ENCODE data around the gene SMU1.

The SMU1 gene

GRCh38 chr9:33040792-33041431 lies 35.6 kb downstream of the SMU1 start:
- H3K36me3 ChIP-seq = peaks cover 61% of the 10 kb centered on the region
- H3K27ac ChIP-seq = no peak overlapping the region
- no peak for TF ChIP-seq Cebpa-rat (IDR thresholded peaks at IDR 0.05)
- H3K4me3 ChIP-seq = no peak overlapping the region
- no peaks in the 10 kb centered on the region for H3K27me3 ChIP-seq
- H4K20me1 ChIP-seq = peaks cover 48% of the 10 kb centered on the region
- no peak overlapping the region for H3K4me2 ChIP-seq
- no peaks in the 10 kb centered on the region for H3K9me3 ChIP-seq
- peaks cover 16% of the 10 kb centered on the region for H3K4me1 ChIP-seq
- H3K9ac ChIP-seq = no peak overlapping the region

- Histone ChIP-seq H3K36me3 (peaks cover 100% of the 10 kb centered on the region), H3K9ac (no peak overlapping the region), H3K27me3 (no peaks in the 10 kb centered on the region), H3K9me3 (no peaks in the 10 kb centered on the region), H4K20me1 (peaks cover 100% of the 10 kb centered on the region), H3K27ac (no peak overlapping the region), H3K4me2 (no peak overlapping the region), H3K4me3 (no peak overlapping the region), H3K4me1 (peaks cover 15% of the 10 kb centered on the region)
- TF ChIP-seq Cebpa-rat (IDR thresholded peaks at IDR 0.05) = no peak
Observed at GRCh38 chr9:33032865-33033264, 43.6 kb downstream of the SMU1 start.

GRCh38 chr9:33032292-33032691 lies 44.2 kb downstream of the SMU1 start:
- no peak overlapping the region for H3K4me2 ChIP-seq
- H3K4me1 ChIP-seq = peaks cover 21% of the 10 kb centered on the region
- H3K9ac ChIP-seq = no peak overlapping the region
- H3K36me3 ChIP-seq = peaks cover 100% of the 10 kb centered on the region
- H3K4me3 ChIP-seq = no peak overlapping the region
- H3K27ac ChIP-seq = no peak overlapping the region
- H4K20me1 ChIP-seq = peaks cover 100% of the 10 kb centered on the region
- no peaks in the 10 kb centered on the region for H3K9me3 ChIP-seq
- no peaks in the 10 kb centered on the region for H3K27me3 ChIP-seq
- TF ChIP-seq Cebpa-rat (IDR thresholded peaks at IDR 0.05) = no peak

- Histone ChIP-seq H4K20me1 (peaks cover 98% of the 10 kb centered on the region), H3K9me3 (no peaks in the 10 kb centered on the region), H3K27ac (no peak overlapping the region), H3K4me2 (no peak overlapping the region), H3K4me1 (peaks cover 34% of the 10 kb centered on the region), H3K27me3 (no peaks in the 10 kb centered on the region), H3K4me3 (no peak overlapping the region), H3K36me3 (peaks cover 90% of the 10 kb centered on the region), H3K9ac (no peak overlapping the region)
- no peak for TF ChIP-seq Cebpa-rat (IDR thresholded peaks at IDR 0.05)
Observed at GRCh38 chr9:33030285-33030684, 46.2 kb downstream of the SMU1 start.

- H3K4me2 ChIP-seq = peak overlapping the region; percentile 17; the same call in 1 of the 2 replicates
- H3K9me3 ChIP-seq = no peaks in the 10 kb centered on the region
- H4K20me1 ChIP-seq = peaks cover 89% of the 10 kb centered on the region
- no peak for TF ChIP-seq Cebpa-rat (IDR thresholded peaks at IDR 0.05)
- no peak overlapping the region for H3K9ac ChIP-seq
- peaks cover 35% of the 10 kb centered on the region for H3K4me1 ChIP-seq
- H3K4me3 ChIP-seq = no peak overlapping the region
- H3K36me3 ChIP-seq = peaks cover 80% of the 10 kb centered on the region
- no peaks in the 10 kb centered on the region for H3K27me3 ChIP-seq
- no peak overlapping the region for H3K27ac ChIP-seq
Observed at GRCh38 chr9:33029231-33029786, 47.2 kb downstream of the SMU1 start.

GRCh38 chr9:33025572-33026342 lies 50.7 kb downstream of the SMU1 start:
- H3K27me3 ChIP-seq = no peaks in the 10 kb centered on the region
- H3K9me3 ChIP-seq = no peaks in the 10 kb centered on the region
- H3K9ac ChIP-seq = peak overlapping the region; percentile 98
- H3K36me3 ChIP-seq = peaks cover 45% of the 10 kb centered on the region
- H3K4me1 ChIP-seq = peaks cover 56% of the 10 kb centered on the region
- peaks cover 54% of the 10 kb centered on the region for H4K20me1 ChIP-seq
- TF ChIP-seq Cebpa-rat (IDR thresholded peaks at IDR 0.05) = no peak
- peak overlapping the region; percentile 95 for H3K4me3 ChIP-seq
- peak overlapping the region; percentile 92 for H3K4me2 ChIP-seq
- peak overlapping the region; percentile 99 for H3K27ac ChIP-seq

- H3K4me2 ChIP-seq = peak within 1 kb of the TSS; percentile 92
- H3K36me3 ChIP-seq = peaks cover 45% of the 10 kb centered on the region
- peaks cover 54% of the 10 kb centered on the region for H4K20me1 ChIP-seq
- H3K9ac ChIP-seq = peak within 1 kb of the TSS; percentile 98
- TF ChIP-seq Cebpa-rat (IDR thresholded peaks at IDR 0.05) = no peak
- H3K4me3 ChIP-seq = peak within 1 kb of the TSS; percentile 95
- H3K27ac ChIP-seq = peak within 1 kb of the TSS; percentile 99
- no peaks in the 10 kb centered on the region for H3K9me3 ChIP-seq
- H3K4me1 ChIP-seq = peaks cover 56% of the 10 kb centered on the region
- H3K27me3 ChIP-seq = no peaks in the 10 kb centered on the region
Observed at GRCh38 chr9:33024966-33025571, 51.4 kb downstream of the SMU1 start, which contains the start of gene DNAJA1. DNAJA1 (plus strand) TSS chr9:33025273; CDS start chr9:33026485, 1,212 bp downstream.

GRCh38 chr9:33024126-33024965 lies 52.1 kb downstream of the SMU1 start:
- Histone ChIP-seq H3K9ac (peak overlapping the region; percentile 98), H3K9me3 (no peaks in the 10 kb centered on the region), H3K27ac (peak overlapping the region; percentile 99), H3K4me3 (peak overlapping the region; percentile 95), H4K20me1 (peaks cover 54% of the 10 kb centered on the region), H3K4me1 (peaks cover 56% of the 10 kb centered on the region), H3K4me2 (peak overlapping the region; percentile 92), H3K36me3 (peaks cover 45% of the 10 kb centered on the region), H3K27me3 (no peaks in the 10 kb centered on the region)
- no peak for TF ChIP-seq Cebpa-rat (IDR thresholded peaks at IDR 0.05)

- Histone ChIP-seq H4K20me1 (peaks cover 47% of the 10 kb centered on the region), H3K27ac (0 out of 2 replicates have a peak overlapping the region, but pooled peaks have one; percentile 99), H3K4me1 (peaks cover 50% of the 10 kb centered on the region), H3K4me3 (peak overlapping the region; percentile 95), H3K36me3 (peaks cover 39% of the 10 kb centered on the region), H3K9me3 (no peaks in the 10 kb centered on the region), H3K9ac (peak overlapping the region; percentile 98; the same call in 1 of the 2 replicates), H3K4me2 (peak overlapping the region; percentile 92), H3K27me3 (no peaks in the 10 kb centered on the region)
- no peak for TF ChIP-seq Cebpa-rat (IDR thresholded peaks at IDR 0.05)
Observed at GRCh38 chr9:33023661-33024060, 52.8 kb downstream of the SMU1 start.
